Left ventricle myocardium superior (tissue), 1 donor: ENCODE measurements around the gene TAS2R38. TPM values are rescaled to one million over a fixed set of nuclear protein-coding genes. Genes with fewer than 3 reads are reported as not detected.
"Not testable (repeated sequence)": the region's sequence is repeated elsewhere in the genome, so short reads cannot be mapped to it uniquely, and the experiment has no call there.

Experiments
- ATAC-seq: fragments of 200-7000 bp; cut with Tn5 transposase; one replicate; pipeline ENCODE4 v1.9.1; 2020; ENCODE audit warnings: mild to moderate bottlenecking, moderate library complexity
- DNase-seq: peaks from one replicate; pipeline ENCODE4 v3.0.0-alpha.2; 2020
- intact Hi-C: fragments of 100-400 bp; cut with micrococcal nuclease; formaldehyde crosslinking; loops from one replicate; pipeline ENCODE4 v1.11.0; 2022
- long read RNA-seq: library from polyadenylated mRNA; unstranded; transcript quantifications from one replicate; pipeline ENCODE4 v2.0.0, GENCODE V29; 2021
- total RNA-seq: library from RNA; stranded (reverse); fragmentation: NEBNext Ultra II Directional; extraction: Animal tissue kit (Norgen Biotek cat#: 25700); gene quantifications from one replicate; pipeline ENCODE4 v1.2.1, GENCODE V29; 2021
- donor health status: DM: no; HTN: yes; CAD: no; lungs with severe emphysema.

TAS2R38 gene
- total RNA-seq, result not detected
- long read RNA-seq, result 0 reads

GRCh38 chr7:141973673-141974072 is at the start of gene TAS2R38:
TSS of gene TAS2R38 (minus strand) at chr7:141973773. CDS start at chr7:141973689, 84 bp downstream.
- intact Hi-C loops, result no loop called here
- ATAC-seq, result no peak
- DNase-seq, result no peak

GRCh38 chr7:142018154-142018553 is 44.6 kb upstream of the TAS2R38 start:
- DNase-seq, result no peak
- intact Hi-C loops, result no loop called here
- ATAC-seq, result no peak

DNA sequence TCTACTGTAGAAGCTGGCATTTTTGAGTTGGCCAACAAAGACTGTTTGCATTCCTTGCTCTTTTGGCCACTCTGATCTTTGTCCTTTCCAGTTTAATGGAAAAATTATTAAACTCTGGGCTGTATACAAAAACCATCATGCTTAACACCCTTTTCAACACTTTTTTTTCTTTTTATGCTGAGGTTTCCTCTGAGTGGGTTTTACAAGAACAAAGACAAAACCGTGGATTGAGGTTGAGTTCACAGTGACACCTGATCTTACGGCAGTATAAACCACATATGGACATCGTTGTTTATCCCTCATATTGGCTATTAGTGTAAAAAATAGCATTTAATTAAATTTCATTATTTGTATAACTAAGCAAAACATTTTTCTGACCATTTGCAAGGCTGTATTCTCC is 43.9 kb upstream of the TAS2R38 start:
- ATAC-seq (no peak), DNase-seq (no peak)
- intact Hi-C loops, result no loop called here

- intact Hi-C loops, result no loop called here
- no peak for DNase-seq
Measured at GRCh38 chr7:142012825-142013511, 39.4 kb upstream of the TAS2R38 start.

DNA sequence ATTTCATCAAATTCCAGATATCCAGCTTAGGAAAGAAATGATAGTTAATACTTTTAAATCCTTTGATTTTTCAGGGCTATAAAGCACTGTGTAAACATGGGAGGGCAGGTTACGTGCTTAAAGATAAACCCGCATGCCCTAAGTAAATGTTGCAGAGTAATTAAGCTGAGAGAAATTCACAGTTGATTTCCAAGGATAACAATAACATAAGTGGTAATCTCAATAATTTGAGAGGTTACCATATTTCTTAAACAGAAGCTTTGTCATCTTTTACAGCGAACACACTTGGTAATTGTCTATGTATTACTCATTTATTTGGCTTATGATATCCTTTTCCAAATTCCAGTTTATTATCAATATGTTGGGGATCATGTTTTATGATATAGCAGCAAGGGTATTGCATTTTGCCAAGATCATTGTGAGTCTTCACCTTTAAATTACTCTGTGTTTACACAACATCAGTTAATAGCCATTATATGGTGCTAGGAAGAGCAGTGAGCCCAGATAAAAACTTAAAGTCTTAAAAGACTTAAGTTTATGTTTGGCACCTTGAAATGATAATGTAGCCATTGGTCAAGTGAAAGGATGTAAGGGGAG is 37.5 kb upstream of the TAS2R38 start:
- intact Hi-C loops, result no loop called here
- ATAC-seq (no peak), DNase-seq (no peak)

More at GRCh38 chr7:142012825-142013511, 39.4 kb upstream of the TAS2R38 start:
- ATAC-seq, result no peak

DNA sequence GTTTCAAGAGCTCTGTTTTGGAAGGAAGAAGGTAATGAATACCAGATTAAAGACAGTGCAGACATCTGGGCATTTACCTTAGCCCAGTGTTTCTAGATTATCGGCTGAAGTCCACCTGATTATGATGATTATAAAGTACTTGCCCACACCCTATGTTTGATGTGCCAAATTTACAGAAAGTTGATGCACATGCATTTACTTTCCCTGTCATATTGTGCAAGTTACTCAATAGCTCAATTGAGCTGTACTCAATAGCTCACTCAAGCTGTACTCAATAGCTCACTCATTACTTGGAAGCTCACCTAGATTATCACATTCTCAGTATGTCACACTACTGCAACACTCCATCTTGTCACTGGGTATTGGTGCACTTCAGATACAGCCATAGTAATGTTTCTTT is 35.6 kb upstream of the TAS2R38 start:
- intact Hi-C loops, result no loop called here
- DNase-seq (no peak), ATAC-seq (no peak)

DNA sequence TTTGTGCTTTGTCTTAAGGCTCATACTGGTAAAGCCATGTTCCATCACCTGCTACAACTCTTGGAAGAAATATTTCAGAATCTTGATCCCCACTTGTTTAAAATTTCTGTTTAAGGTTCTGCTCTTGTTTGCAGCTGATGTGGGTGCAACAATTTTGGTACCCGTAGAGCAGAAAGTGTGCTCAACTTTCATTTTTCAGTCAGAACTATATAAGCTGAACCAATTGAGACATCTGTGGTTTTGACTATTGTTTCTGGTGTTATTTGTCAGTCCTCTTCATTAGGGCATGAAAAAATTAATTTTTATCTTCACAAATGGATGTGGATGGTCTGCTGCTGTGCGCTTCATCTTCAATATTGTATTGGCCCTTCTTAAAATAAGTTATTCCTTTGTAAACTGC is 33.0 kb upstream of the TAS2R38 start:
- intact Hi-C loops, result no loop called here

GRCh38 chr7:142002179-142002578 is 28.6 kb upstream of the TAS2R38 start:
- no peak for ATAC-seq
- intact Hi-C loops, result no loop called here

More for the DNA sequence above, 33.0 kb upstream of the TAS2R38 start:
- DNase-seq, result no peak
- no peak for ATAC-seq

DNA sequence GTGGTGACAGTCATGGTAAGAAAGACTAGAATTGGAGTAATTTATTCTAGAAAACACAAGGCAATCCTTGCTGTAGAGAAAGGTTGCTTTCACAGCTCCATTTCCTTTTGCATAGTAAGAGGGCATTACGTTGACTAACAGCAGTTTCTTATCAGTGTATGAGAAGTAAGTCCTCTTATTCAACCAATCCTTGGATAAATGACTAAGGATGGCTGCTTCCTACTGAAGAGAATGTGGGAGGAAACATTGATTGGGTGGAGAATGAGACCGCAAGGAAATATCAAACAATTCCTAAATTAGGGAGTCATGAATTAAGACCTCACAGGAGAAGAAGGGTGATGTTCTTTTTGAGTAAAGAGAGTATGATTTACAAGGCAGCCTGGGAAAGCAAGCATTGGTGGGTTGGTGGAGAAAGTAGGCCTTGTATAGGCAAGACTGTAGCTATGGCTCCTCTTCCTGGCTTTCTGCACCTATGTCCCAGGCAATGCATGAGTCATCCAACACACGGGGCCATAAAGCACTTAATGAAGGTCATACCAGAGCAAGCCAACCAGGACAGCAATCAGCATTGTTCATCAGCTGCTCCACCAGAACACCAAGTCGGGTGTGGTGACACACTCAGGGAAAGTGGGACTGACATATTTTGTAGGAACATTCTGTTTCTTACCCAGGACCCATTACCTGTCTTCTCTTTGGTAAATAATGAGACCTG is 27.7 kb upstream of the TAS2R38 start:
- intact Hi-C loops, result no loop called here
- DNase-seq (no peak), ATAC-seq (no peak)

More at GRCh38 chr7:142002179-142002578, 28.6 kb upstream of the TAS2R38 start:
- DNase-seq, result no peak

- DNase-seq (no peak), ATAC-seq (no peak)
- intact Hi-C loops, result no loop called here
Measured at GRCh38 chr7:142000244-142000643, 26.7 kb upstream of the TAS2R38 start.

DNA sequence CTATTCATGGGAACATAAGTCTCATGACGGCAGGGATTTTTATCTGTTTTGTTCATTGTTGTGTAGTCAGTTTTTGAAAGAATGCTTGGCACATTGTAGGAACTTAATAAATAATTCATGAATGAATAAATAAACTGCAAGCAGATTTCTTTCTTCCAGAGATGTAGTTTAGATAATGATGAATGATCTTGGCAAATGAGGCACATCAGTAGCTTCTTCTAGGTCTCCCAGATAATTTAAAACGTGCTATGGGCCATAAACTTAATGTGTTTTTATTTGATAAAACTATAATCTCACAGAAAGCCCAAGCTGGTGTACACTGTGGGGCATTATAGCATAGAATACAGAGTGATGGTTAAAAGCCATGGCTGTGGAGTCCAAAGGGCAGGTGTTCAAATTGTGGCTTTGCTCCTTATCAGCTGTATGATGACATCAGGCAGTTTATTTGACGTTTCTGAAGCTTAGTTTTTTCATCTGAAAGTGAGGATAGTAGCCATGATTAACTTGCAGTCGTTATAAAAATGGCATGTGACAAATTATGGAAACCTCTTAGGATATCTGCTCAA is 25.6 kb upstream of the TAS2R38 start:
- intact Hi-C loops, result no loop called here
- ATAC-seq (no peak), DNase-seq (no peak)

DNA sequence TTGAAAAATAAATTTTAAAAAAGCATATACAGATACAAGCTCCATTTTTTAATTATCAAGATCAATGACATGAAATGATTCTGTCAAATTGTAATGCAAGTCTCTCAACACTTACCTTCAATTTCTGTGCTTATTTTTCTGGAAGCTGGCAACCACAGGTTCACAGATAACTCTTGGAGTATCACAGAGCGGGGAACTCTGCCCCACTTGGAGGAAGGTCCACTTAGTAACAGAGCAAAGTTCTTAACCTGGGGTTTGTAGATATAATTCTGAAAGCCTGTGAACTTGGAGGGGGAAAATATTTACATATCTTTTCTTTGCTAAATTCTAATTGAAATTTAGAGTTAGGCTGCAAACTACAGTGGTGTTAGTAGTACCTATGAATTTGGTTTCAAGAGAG is 19.8 kb upstream of the TAS2R38 start:
- intact Hi-C loops, result no loop called here
- no peak for ATAC-seq
- no peak for DNase-seq

DNA sequence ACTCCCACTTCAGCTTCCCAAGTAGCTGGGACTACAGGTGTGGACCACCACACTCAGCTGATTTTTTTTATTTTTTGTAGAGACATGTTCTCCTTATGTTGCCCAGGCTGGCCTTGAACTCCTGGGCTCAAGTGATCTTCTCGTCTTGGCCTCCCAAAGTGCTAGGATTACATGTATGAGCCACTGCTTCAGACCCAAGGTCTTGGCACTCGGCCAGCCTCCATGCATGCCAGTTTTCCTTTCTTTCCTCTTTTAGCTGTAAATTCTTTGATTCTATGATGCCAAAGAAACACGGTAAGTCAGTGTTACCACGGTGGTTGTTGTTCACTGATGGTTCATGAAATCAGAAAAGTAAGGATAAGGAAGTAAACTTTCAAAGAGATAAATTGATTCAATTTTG is 19.1 kb upstream of the TAS2R38 start:
- intact Hi-C loops, result no loop called here
- no peak for ATAC-seq
- no peak for DNase-seq

GRCh38 chr7:141992156-141992555 is 18.6 kb upstream of the TAS2R38 start:
- DNase-seq (no peak), ATAC-seq (no peak)
- intact Hi-C loops, result no loop called here

- DNase-seq (no peak), ATAC-seq (no peak)
- intact Hi-C loops, result no loop called here
Measured at GRCh38 chr7:141991140-141991539, 17.6 kb upstream of the TAS2R38 start.

DNA sequence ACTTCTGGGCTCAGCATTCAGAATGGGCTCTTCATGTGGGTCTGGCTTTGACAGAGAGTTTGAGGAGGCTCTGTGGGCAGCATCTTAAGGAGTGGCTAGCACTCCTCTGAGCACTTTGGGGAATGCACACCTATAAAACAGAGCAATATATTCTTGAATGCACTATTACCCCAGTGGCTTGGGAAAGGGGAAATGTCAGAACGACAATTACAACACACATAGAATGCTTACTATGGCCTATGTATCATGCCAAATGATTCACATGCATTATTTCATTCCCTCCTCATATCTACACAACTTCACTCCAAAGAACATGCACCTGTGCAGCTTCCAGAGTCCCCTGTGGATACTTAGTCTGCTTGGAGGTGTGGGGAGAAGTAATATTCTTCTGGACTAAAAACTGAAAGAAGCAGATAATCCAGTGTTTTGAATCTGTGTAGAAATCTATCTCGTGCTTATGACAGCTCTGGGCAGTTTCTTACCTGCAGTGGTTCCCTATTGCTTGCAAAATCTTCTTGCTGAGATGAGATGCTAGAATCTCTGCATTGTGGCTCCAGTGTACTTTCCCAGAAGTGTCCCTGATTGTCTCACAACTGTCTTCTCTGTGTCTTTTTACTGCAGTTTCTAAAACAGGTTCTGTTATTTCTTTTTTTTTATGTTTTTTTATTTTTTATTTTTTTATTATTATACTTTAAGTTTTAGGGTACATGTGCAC is 16.6 kb upstream of the TAS2R38 start:
- intact Hi-C loops, result no loop called here
- DNase-seq, result no peak
- ATAC-seq, result no peak

DNA sequence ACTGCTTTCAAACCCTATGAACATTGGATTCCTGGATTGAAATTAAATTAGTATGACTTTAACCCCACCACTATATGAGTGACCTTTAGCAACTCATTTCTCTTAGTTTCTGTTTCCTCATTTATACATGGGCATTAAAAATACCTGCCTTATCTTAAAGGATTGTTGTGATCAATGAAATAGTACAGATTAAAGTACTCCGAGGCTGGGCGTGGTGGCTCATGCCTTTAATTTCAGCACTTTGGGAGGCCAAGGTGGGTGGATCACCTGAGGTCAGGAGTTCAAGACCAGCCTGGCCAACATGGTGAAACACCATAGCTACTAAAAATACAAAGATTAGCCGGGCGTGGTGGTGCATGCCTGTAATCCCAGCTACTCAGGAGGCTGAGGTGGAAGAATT is 14.2 kb upstream of the TAS2R38 start:
- DNase-seq, intact Hi-C loops, ATAC-seq: not testable (repeated sequence)

- DNase-seq (no peak), ATAC-seq (no peak)
- intact Hi-C loops, result no loop called here
Measured at GRCh38 chr7:141986923-141987322, 13.3 kb upstream of the TAS2R38 start.

DNA sequence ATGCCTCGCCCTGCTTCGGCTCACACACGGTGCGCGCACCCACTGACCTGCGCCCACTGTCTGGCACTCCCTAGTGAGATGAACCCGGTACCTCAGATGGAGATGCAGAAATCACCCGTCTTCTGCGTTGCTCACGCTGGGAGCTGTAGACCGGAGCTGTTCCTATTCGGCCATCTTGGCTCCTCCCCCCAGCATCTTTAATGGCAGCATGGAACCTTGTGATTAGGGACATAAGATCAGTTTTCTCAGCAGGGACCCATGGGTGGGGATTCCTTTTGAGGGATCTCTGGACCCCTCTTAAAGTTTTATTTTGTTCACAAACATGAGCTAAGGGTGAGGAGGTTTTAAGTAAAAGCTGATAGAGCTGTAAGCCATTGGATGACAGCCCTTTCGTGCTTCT is 12.4 kb upstream of the TAS2R38 start:
- ATAC-seq, DNase-seq: not testable (repeated sequence)

More for the DNA sequence above, 12.4 kb upstream of the TAS2R38 start:
- intact Hi-C loops, result not testable (repeated sequence)
